ENCODE data around the gene ACSF2.

Gene ACSF2

DNA sequence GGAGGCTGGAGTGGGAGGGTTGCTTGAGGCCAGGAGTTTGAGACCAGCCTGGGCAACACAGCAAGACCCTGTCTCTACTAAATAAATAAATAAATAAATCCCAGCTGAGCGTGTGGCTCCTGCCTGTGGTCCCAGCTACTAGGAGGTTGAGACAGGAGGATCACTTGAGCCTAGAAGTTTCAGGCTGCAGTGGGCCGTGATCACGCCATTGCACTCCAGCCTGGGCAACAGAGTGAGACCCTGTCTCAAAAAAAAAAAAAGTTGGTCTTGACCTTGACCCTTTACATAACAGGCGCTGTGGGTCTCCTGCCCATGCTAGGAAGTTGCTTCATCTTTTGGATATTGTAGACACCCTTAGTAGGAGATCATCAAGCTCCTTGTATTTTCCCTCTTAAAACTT is 11.4 kb downstream of the ACSF2 start:
- no peak overlapping the region for H3K4me3 ChIP-seq (ENCODE audit: low read depth, low read length)
- TF ChIP-seq CTCF (IDR thresholded peaks at IDR 0.05; ENCODE audit: low read depth, low read length): no peak

- no peak for TF ChIP-seq CTCF (IDR thresholded peaks at IDR 0.05; ENCODE audit: low read depth, low read length)
- H3K4me3 ChIP-seq (ENCODE audit: low read depth, low read length): no peak overlapping the region
Measured at GRCh38 chr17:50439008-50439407, 13.0 kb downstream of the ACSF2 start.

- TF ChIP-seq CTCF (IDR thresholded peaks at IDR 0.05; ENCODE audit: low read depth, low read length): no peak
- no peak overlapping the region for H3K4me3 ChIP-seq (ENCODE audit: low read depth, low read length)
Measured at GRCh38 chr17:50440172-50440837, 14.3 kb downstream of the ACSF2 start.

GRCh38 chr17:50440838-50441829 is 15.1 kb downstream of the ACSF2 start:
- no peak overlapping the region for H3K4me3 ChIP-seq (ENCODE audit: low read depth, low read length)
- TF ChIP-seq CTCF (IDR thresholded peaks at IDR 0.05; ENCODE audit: low read depth, low read length): no peak

- no peak overlapping the region for H3K4me3 ChIP-seq (ENCODE audit: low read depth, low read length)
- TF ChIP-seq CTCF (IDR thresholded peaks at IDR 0.05; ENCODE audit: low read depth, low read length): no peak
Measured at GRCh38 chr17:50443505-50443974, 17.5 kb downstream of the ACSF2 start.

DNA sequence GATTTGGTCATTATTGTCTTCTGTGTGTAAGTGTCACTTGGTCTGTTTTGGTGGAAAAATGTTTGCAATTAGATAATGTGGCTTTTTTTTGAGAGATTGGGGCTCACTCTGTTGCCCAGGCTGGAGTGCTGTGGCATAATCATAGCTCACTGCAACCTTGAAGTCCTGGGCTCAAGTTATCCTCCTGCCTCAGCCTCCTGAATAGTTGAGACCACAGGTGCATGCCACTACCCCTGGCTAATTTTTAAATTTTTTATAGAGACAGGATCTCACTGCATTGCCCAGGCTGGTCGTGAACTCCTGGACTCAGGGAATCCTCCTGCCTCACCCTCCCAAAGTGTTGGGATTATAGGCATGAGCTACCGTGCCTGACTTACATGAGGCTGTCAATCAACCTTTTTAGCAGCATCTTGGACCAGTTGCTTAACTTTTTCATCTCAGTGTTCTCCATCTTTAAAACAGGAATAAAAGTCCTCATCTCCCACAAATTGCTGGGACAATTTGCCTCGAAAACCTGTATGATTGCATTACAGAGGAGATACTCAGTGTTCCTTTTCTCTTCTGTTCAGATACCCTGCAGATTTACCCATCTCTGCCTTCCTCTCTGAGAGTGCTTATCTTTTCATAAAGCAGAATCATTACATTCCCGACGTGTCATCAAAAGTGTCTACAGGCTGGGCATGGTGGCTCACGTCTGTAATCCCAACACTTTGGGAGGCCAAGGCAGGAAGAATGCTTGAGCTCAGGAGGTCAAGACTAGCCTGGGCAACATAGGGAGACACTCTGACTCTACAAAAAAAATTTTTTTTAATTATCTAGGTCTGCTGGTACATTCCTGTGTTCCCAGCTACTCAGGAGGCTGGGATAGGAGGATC is 19.1 kb downstream of the ACSF2 start:
- no peak for TF ChIP-seq CTCF (IDR thresholded peaks at IDR 0.05; ENCODE audit: low read depth, low read length)
- no peak overlapping the region for H3K4me3 ChIP-seq (ENCODE audit: low read depth, low read length)
